ENCODE results near the gene COMMD3. TPM values are rescaled to one million over a fixed set of nuclear protein-coding genes. Genes with fewer than 3 reads are reported as not detected.

The COMMD3 gene
- total and polyA plus RNA-seq, 2 of the 4 experiments (the other 2 are of a cell fraction), result 30.8 to 44.8 TPM

- Histone ChIP-seq H3K23ac (ENCODE audit: low read depth, low read length) (no peak overlapping the region), H2BK5ac (ENCODE audit: low read depth, low read length, poor library complexity, severe bottlenecking) (no peak overlapping the region), H4K8ac (ENCODE audit: low read depth in 2 of 2, low read length in 2 of 2) (no peak overlapping the region), H3K9ac (ENCODE audit: low read depth, low read length) (no peak overlapping the region), H3K56ac (ENCODE audit: extremely low read depth, insufficient read depth, low read length) (no peak overlapping the region), H3K4me1 (ENCODE audit: control insufficient read depth, insufficient read depth, low read length) (no peaks in the 10 kb centered on the region), H4K5ac (ENCODE audit: low read depth, low read length) (no peak overlapping the region), H3K9me1 (ENCODE audit: insufficient read depth, low read length) (0 out of 2 replicates have a peak, but pooled peaks cover 2% of the 10 kb centered on the region), H3K4me3 (ENCODE audit: insufficient read depth, low read depth, low read length) (no peak overlapping the region), H3K4ac (ENCODE audit: low read depth, low read length) (no peak overlapping the region), H3K27ac (ENCODE audit: insufficient read depth, low read length) (no peak overlapping the region), H2AFZ (replicated peaks; ENCODE audit: low read length, poor library complexity) (no peak overlapping the region), H2BK120ac (ENCODE audit: low read depth, low read length) (no peak overlapping the region), H3K79me1 (ENCODE audit: low read depth in 1 of 2, low read length in 2 of 2) (peaks cover 0 to 3% of the 10 kb centered on the region in 2 experiments; a peak in 1 of 4 replicates), H3K9me3 (ENCODE audit: control insufficient read depth, insufficient read depth, low read length) (peaks cover 21% of the 10 kb centered on the region), H4K20me1 (ENCODE audit: insufficient read depth, low read length) (no peaks in the 10 kb centered on the region), H4K91ac (ENCODE audit: insufficient read depth, low read depth, low read length) (no peak overlapping the region), H3K18ac (ENCODE audit: low read depth, low read length) (no peak overlapping the region), H2AK5ac (ENCODE audit: low read depth, low read length) (no peak overlapping the region), H2AK9ac (replicated peaks; ENCODE audit: low read depth, low read length, poor library complexity) (no peak overlapping the region), H3K36me3 (ENCODE audit: control insufficient read depth, insufficient read depth, low read length) (peaks cover 5% of the 10 kb centered on the region), H3K14ac (replicated peaks; ENCODE audit: low read depth, low read length) (no peak overlapping the region), H3K27me3 (ENCODE audit: control insufficient read depth, insufficient read depth, low read length) (peaks cover 48% of the 10 kb centered on the region), H2BK15ac (ENCODE audit: low read depth, low read length) (no peak overlapping the region), H2BK20ac (ENCODE audit: low read depth, low read length) (no peak overlapping the region), H3K4me2 (ENCODE audit: low read depth, low read length) (no peak overlapping the region)
- WGBS, 2 experiments (ENCODE audit: extremely low coverage in 2 of 2, insufficient read length in 1 of 2), result 67% methylated on average over 6 of the region's 25 CpGs; no CpG with 5 or more reads in 1 of the 2 experiments
- ChIA-PET CTCF (no interaction called here), POLR2A (ENCODE audit: unreplicated experiment) (no interaction called here)
- in situ Hi-C loops (cut with MboI; ENCODE audit: low sequenced_read_pairs), result no loop called here
- no peak for TF ChIP-seq BHLHE40 (IDR thresholded peaks at IDR 0.05; ENCODE audit: low read depth, low read length)
- no peak for ATAC-seq (ENCODE audit: low read depth)
- no peak for DNase-seq
- BruUV-seq (replicated peaks), result no TSS peak
- dilution Hi-C loops (cut with HindIII; ENCODE audit: low sequenced_read_pairs, unreplicated experiment), result no loop called here
- intact Hi-C loops (cut with micrococcal nuclease), result no loop called here
Observed at GRCh38 chr10:22333167-22333974, 17.2 kb downstream of the COMMD3 start.
